GM23248 (cell line): ENCODE measurements around the gene CBFA2T3. TPM values are rescaled to one million over a fixed set of nuclear protein-coding genes. Genes with fewer than 3 reads are reported as not detected.

ENCODE experiments used
- DNase-seq: peaks from one replicate; pipeline ENCODE4 v3.0.0-alpha.2; 2015
- H2AFZ ChIP-seq: fragments of 200-600 bp; sonication (generic); 2 replicates; pipeline ENCODE4 v1.6.1; 2016; ENCODE audit warnings: antibody characterized with exemption
- H3F3A ChIP-seq: fragments of 200-600 bp; sonication (generic); 2 replicates; pipeline ENCODE4 v1.6.1; 2016; ENCODE audit warnings: mild to moderate bottlenecking, antibody characterized with exemption, mixed run types; ENCODE audit not compliant: insufficient read depth
- H3K27ac ChIP-seq: fragments of 200-600 bp; sonication (generic); 2 replicates; pipeline ENCODE4 v1.5.1; 2016; ENCODE audit warnings: mild to moderate bottlenecking
- H3K27me3 ChIP-seq: fragments of 200-600 bp; sonication (generic); replicated peaks from 2 replicates; pipeline ENCODE4 v1.6.1; 2016; ENCODE audit warnings: mild to moderate bottlenecking; ENCODE audit not compliant: insufficient read depth
- H3K36me3 ChIP-seq: fragments of 200-600 bp; sonication (generic); 2 replicates; pipeline ENCODE4 v1.6.1; 2016; ENCODE audit warnings: low read depth, mild to moderate bottlenecking
- H3K4me1 ChIP-seq: fragments of 200-600 bp; sonication (generic); 2 replicates; pipeline ENCODE4 v1.6.1; 2016; ENCODE audit warnings: mild to moderate bottlenecking; ENCODE audit not compliant: insufficient read depth
- H3K4me2 ChIP-seq: fragments of 200-600 bp; sonication (generic); one replicate; pipeline ENCODE4 v1.6.1; 2016; ENCODE audit warnings: mild to moderate bottlenecking; ENCODE audit not compliant: unreplicated experiment
- H3K4me3 ChIP-seq: fragments of 200-600 bp; sonication (generic); 2 replicates; pipeline ENCODE4 v1.5.1; 2016; ENCODE audit warnings: mild to moderate bottlenecking
- H3K79me2 ChIP-seq: fragments of 200-600 bp; sonication (generic); 2 replicates; pipeline ENCODE4 v1.6.1; 2016; ENCODE audit warnings: mild to moderate bottlenecking; ENCODE audit not compliant: insufficient read depth
- H3K9ac ChIP-seq: fragments of 200-600 bp; sonication (generic); 2 replicates; pipeline ENCODE4 v1.6.1; 2016; ENCODE audit warnings: mild to moderate bottlenecking
- H3K9me2 ChIP-seq: fragments of 200-600 bp; sonication (generic); 2 replicates; pipeline ENCODE4 v1.6.1; 2016; ENCODE audit warnings: mixed run types, mild to moderate bottlenecking, moderate library complexity; ENCODE audit not compliant: insufficient read depth
- H3K9me3 ChIP-seq: fragments of 200-600 bp; sonication (generic); one replicate; pipeline ENCODE4 v1.6.1; 2017; ENCODE audit warnings: low read depth
- H4K20me1 ChIP-seq: fragments of 200-600 bp; sonication (generic); 2 replicates; pipeline ENCODE4 v1.6.0; 2016; ENCODE audit not compliant: insufficient read depth
- EZH2 ChIP-seq: fragments of 200-600 bp; sonication (generic); IDR thresholded peaks from 2 replicates; pipeline ENCODE4 v1.6.1; 2018; ENCODE audit warnings: antibody characterized with exemption, mild to moderate bottlenecking; ENCODE audit not compliant: insufficient read depth, poor library complexity, severe bottlenecking
- EZH2phosphoT487 ChIP-seq: fragments of 200-600 bp; sonication (generic); IDR thresholded peaks from 2 replicates; pipeline ENCODE4 v1.6.1; 2018; ENCODE audit warnings: antibody characterized with exemption, moderate library complexity, mild to moderate bottlenecking, low read depth; ENCODE audit not compliant: insufficient read depth
- WGBS, 2 experiments: methylation state at CpG; one replicate each; pipeline ENCODE4 v1.1.6; 2015 to 2017; ENCODE audit warnings: low lambda C conversion rate in 2 of 2, low coverage in 1 of 2; ENCODE audit errors: missing lambda C conversion rate in 2 of 2; 5-methylcytosine and 5-hydroxymethylcytosine counted together
- in situ Hi-C: fragments of 300-500 bp; cut with MboI; formaldehyde crosslinking; loops from 2 replicates; pipeline ENCODE4 v1.15.0; 2020
- polyA plus RNA-seq: library from polyadenylated mRNA; unstranded; fragments of >200 nt; fragmentation: Nextera tagmentation; extraction: Ambion mirVana; gene quantifications from 2 replicates; pipeline ENCODE4 v1.2.1, GENCODE V29; 2016
- total RNA-seq: library from RNA; depleted of rRNA; stranded (reverse); fragments of >200 nt; shearing (Covaris generic); gene quantifications from 2 replicates; pipeline ENCODE4 v1.2.3, GENCODE V29; 2014

The CBFA2T3 gene
- total and polyA plus RNA-seq, 2 experiments from 2014 or later: not detected

DNA sequence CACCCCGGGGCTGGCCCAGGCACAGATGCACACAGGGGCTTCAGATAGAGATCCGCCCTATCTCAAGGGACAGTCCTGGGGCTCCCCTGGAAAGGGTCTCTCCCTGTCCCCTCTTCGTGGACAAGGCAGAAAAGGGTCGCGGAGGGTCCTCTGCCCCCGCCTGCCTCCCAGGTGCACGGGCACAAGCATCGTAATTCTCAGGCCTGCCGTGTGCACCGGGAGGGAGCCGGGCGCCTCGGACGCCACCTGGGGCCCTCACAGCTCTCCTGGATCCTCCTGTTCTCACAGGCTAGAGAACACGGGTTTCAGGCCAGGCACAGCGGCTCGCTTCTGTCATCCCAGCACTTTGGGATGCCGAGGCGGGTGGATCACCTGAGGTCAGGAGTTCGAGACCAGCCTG is 98.7 kb downstream of the CBFA2T3 start:
- 83 to 85% methylated on average over 19 to 20 of the region's 20 CpGs for WGBS, 2 experiments
- Histone ChIP-seq H4K20me1 (no peaks in the 10 kb centered on the region), H3K4me3 (no peak overlapping the region), H3K9me2 (no peaks in the 10 kb centered on the region), H2AFZ (no peak overlapping the region), H3K36me3 (no peaks in the 10 kb centered on the region), H3K27me3 (no peaks in the 10 kb centered on the region), H3K27ac (no peak overlapping the region), H3K9me3 (no peaks in the 10 kb centered on the region), H3K4me1 (no peaks in the 10 kb centered on the region), H3K4me2 (no peak overlapping the region), H3F3A (no peaks in the 10 kb centered on the region), H3K79me2 (no peaks in the 10 kb centered on the region), H3K9ac (no peak overlapping the region)
- in situ Hi-C loops: no loop called here
- no peak for TF ChIP-seq EZH2
- no peak for TF ChIP-seq EZH2phosphoT487
- no peak for DNase-seq

DNA sequence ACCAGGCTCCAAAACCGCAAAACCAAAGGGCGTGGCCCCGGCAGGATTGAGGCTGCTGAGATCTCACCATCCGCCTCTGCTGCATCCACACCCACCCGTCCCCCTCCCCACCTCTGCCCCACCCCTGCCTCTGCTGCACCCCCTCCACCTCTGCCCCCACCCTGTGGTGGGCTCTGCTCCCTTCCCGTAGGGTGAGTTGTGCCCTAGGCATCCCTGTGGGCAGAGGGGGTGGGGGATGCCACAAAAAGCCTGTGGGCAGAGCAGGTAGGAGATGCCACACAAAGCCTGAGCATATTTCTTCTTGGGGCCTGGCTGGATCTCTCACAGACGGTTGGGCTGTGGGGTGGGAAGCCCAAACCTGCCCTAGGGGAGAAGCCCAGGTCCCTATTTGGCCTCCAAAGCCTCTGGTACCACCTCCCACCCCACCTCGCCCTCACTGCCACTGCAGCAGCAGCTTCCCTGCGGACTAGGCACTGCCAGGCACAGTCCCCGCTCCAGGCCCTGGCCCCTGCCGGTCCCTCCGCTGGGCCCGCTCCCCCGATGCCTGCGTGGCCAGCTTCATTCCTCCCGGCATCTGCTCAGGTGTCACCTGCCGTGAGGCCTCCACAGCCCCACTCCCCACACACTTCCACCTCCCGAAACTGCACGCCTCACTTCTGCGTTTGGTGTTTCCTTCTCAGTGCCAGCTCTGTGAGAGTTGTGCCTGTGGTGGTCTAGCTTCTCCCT is 99.3 kb downstream of the CBFA2T3 start:
- no peaks in the 10 kb centered on the region; the same call in 1 of the 2 replicates for H3K27me3 ChIP-seq
- 75 to 80% methylated on average over 19 to 20 of the region's 20 CpGs for WGBS, 2 experiments

DNA sequence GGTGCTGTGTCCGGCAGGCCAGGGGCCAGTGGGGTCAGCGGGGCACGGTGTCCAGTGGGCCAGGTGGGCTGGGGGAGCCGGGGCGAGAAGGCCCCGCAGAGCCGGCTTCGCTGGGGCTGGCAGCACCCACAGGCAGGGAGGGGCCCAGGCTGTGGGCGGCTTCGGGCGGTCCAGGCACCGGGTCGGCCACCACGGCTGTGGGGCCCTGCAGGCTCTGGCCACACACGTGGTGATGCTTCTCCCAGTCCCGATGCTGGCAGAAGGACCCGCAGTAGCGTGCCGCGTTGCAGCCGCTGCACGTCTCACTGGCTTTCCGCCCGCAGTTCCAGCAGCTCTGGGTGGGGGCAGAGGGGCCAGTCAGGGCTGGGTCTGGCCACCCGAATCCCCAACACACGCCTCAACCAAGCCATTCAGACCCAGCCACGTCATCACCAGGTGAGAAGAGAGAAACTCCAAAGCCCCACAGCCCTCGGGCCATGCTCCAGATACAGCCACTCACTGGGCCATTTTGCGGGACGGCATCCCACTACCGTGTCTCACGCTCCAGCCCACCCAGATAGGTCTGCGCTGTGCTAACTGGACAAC is 100.0 kb downstream of the CBFA2T3 start:
- no peaks in the 10 kb centered on the region for H3K9me3 ChIP-seq
- no peaks in the 10 kb centered on the region for H4K20me1 ChIP-seq
- no peaks in the 10 kb centered on the region for H3K4me1 ChIP-seq
- no peaks in the 10 kb centered on the region for H3K79me2 ChIP-seq
- no peaks in the 10 kb centered on the region for H3F3A ChIP-seq
- H2AFZ ChIP-seq: no peak overlapping the region
- in situ Hi-C loops: no loop called here
- no peaks in the 10 kb centered on the region for H3K36me3 ChIP-seq
- H3K4me2 ChIP-seq: no peak overlapping the region
- no peak overlapping the region for H3K27ac ChIP-seq
- TF ChIP-seq EZH2: no peak
- TF ChIP-seq EZH2phosphoT487: no peak
- H3K9me2 ChIP-seq: no peaks in the 10 kb centered on the region
- no peak overlapping the region for H3K9ac ChIP-seq
- 71% methylated on average over 19 to 27 of the region's 33 CpGs for WGBS, 2 experiments
- DNase-seq: no peak
- no peaks in the 10 kb centered on the region; the same call in 1 of the 2 replicates for H3K27me3 ChIP-seq
- H3K4me3 ChIP-seq: no peak overlapping the region

More for the DNA sequence above, 99.3 kb downstream of the CBFA2T3 start:
- Histone ChIP-seq H3K27ac (no peak overlapping the region), H3K9me3 (no peaks in the 10 kb centered on the region), H3F3A (no peaks in the 10 kb centered on the region), H3K9me2 (no peaks in the 10 kb centered on the region), H3K36me3 (no peaks in the 10 kb centered on the region), H3K4me1 (no peaks in the 10 kb centered on the region), H3K9ac (no peak overlapping the region), H3K4me3 (no peak overlapping the region), H3K79me2 (no peaks in the 10 kb centered on the region), H3K4me2 (no peak overlapping the region), H2AFZ (no peak overlapping the region), H4K20me1 (no peaks in the 10 kb centered on the region)
- TF ChIP-seq EZH2phosphoT487 (no peak), EZH2 (no peak)
- no peak for DNase-seq
- in situ Hi-C loops: no loop called here

GRCh38 chr16:88875703-88876234 is 101.2 kb downstream of the CBFA2T3 start:
- Histone ChIP-seq H2AFZ (no peak overlapping the region), H4K20me1 (no peaks in the 10 kb centered on the region), H3K9me2 (no peaks in the 10 kb centered on the region), H3K4me3 (no peak overlapping the region), H3K27ac (no peak overlapping the region), H3K4me1 (no peaks in the 10 kb centered on the region), H3K79me2 (no peaks in the 10 kb centered on the region), H3K9ac (no peak overlapping the region), H3K4me2 (no peak overlapping the region), H3K36me3 (no peaks in the 10 kb centered on the region), H3K9me3 (no peaks in the 10 kb centered on the region), H3F3A (no peaks in the 10 kb centered on the region), H3K27me3 (peaks cover 7% of the 10 kb centered on the region)
- WGBS, 2 experiments: 82 to 83% methylated on average over 22 of the region's 22 CpGs
- TF ChIP-seq EZH2phosphoT487: no peak
- no peak for TF ChIP-seq EZH2
- in situ Hi-C loops: no loop called here
- no peak for DNase-seq
